PC-9 (cell line): Measurements from ENCODE around the gene ACTR8.

Experiments used
- EZH2 ChIP-seq: fragments of 200-600 bp; sonication (generic); IDR thresholded peaks from 2 replicates; pipeline ENCODE4 v1.8.0; 2017; ENCODE audit warnings: antibody characterized with exemption, low read depth
- TF ChIP-seq, protein P1 (sequence below): fragments of 200-600 bp; sonication (generic); conservative IDR thresholded peaks from 2 replicates; pipeline ENCODE4 v1.6.1; 2017; ENCODE audit warnings: mixed run types, antibody characterized with exemption, mild to moderate bottlenecking, moderate library complexity

DNA sequence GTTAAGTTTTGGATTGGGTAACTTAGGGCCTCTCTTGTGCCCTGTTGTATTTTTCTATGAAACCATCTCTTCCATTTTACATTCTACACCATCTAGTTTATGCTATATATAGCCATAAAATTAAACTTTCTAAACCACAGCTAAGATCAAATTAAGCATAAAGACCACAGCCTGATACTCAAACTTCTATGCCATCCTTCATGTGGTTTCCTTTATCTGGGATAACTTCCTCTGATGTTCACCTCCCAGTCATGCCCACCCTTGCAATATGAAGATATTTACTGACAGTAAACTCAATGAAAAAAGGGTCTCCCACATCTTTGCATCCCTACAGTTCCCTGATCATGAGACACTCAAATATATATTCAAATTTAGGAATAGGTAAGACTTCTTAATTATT lies 5.5 kb upstream of the ACTR8 start:
- TF ChIP-seq, protein P1, sequence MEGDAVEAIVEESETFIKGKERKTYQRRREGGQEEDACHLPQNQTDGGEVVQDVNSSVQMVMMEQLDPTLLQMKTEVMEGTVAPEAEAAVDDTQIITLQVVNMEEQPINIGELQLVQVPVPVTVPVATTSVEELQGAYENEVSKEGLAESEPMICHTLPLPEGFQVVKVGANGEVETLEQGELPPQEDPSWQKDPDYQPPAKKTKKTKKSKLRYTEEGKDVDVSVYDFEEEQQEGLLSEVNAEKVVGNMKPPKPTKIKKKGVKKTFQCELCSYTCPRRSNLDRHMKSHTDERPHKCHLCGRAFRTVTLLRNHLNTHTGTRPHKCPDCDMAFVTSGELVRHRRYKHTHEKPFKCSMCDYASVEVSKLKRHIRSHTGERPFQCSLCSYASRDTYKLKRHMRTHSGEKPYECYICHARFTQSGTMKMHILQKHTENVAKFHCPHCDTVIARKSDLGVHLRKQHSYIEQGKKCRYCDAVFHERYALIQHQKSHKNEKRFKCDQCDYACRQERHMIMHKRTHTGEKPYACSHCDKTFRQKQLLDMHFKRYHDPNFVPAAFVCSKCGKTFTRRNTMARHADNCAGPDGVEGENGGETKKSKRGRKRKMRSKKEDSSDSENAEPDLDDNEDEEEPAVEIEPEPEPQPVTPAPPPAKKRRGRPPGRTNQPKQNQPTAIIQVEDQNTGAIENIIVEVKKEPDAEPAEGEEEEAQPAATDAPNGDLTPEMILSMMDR: no peak
- TF ChIP-seq EZH2: no peak
